Measurements from ENCODE around the gene PLA2G4E. TPM values are rescaled to one million over a fixed set of nuclear protein-coding genes. Genes with fewer than 3 reads are reported as not detected.

Gene PLA2G4E
- total RNA-seq, 1 donor from 2014 or later = not detected

DNA sequence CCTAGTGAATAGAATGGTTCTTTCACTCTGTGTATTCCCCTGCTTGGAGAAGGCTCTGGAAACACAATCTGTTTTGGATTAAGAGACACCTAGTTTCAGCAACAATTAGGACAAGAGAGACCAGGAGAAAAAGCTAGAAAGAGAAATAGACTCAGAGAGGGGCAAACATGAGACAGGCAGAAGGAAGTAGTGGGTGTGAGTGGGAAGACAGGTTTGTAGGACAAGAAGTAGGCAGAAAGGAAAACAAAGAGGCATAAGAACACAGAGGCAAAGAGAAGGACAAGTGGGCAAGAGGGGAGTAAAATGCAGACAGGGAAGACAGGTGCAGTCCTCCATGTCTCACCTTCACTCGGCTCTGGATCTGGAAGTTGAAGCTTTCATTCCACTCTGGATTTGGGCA, 13.5 kb downstream of the PLA2G4E start:
- Mint-ChIP-seq H3K27me3 (ENCODE audit: insufficient read depth) (peaks cover 5% of the 10 kb centered on the region), H3K9me3 (no peaks in the 10 kb centered on the region), H3K27ac (peak overlapping the region; percentile 7), H3K4me1 (ENCODE audit: low read depth) (peaks cover 32% of the 10 kb centered on the region), H3K36me3 (ENCODE audit: low read depth) (no peaks in the 10 kb centered on the region), H3K4me3 (no peak overlapping the region)
- DNase-seq (ENCODE audit: low spot score) = no peak
- intact Hi-C loops (cut with micrococcal nuclease) = no loop called here

DNA sequence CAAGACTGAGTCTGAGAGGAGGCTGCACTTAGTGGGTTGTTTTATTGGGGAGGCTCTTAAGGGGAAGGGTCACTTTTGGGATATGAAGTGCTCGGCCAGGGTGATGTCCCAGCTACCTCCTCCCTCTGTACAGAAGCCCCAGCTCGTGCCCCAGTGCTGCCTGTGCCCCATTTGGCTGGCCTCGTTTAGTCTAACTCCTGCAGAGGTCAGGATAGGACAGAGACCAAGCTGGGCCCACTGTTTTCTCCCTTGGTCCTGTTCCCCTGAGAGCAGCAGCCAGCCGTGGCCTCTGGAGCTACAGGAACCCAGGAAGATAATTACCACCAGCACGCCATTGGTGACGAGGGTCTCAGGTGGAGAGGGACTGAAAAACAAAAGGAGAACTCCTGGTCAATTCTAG, 18.5 kb downstream of the PLA2G4E start:
- Mint-ChIP-seq H3K27me3 (ENCODE audit: insufficient read depth) (peaks cover 10% of the 10 kb centered on the region), H3K4me3 (no peak overlapping the region), H3K27ac (no peak overlapping the region), H3K9me3 (no peaks in the 10 kb centered on the region), H3K36me3 (ENCODE audit: low read depth) (no peaks in the 10 kb centered on the region), H3K4me1 (ENCODE audit: low read depth) (peaks cover 9% of the 10 kb centered on the region)
- no peak for DNase-seq (ENCODE audit: low spot score)
- intact Hi-C loops (cut with micrococcal nuclease) = no loop called here

DNA sequence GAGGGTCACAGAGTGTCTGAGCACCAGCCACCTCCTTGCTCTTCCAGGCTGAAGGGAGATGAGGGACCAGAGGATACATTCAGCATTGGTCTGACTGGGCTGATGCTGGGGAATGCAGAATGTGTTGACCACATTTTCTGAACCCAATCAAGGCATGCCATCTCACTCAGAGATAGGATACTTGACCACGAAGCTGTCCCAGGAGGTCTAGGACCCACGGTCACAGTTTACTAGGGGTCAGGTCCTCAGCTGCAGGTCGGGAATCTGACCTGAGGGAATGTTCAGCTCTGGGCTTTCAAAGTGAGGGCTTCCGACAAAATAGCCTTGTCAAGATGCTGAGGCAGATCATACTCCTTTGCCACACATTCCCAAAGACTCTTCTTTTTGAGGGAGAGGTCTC, 19.6 kb downstream of the PLA2G4E start:
- H3K9me3 Mint-ChIP-seq = no peaks in the 10 kb centered on the region
- H3K27ac Mint-ChIP-seq = no peak overlapping the region
- DNase-seq (ENCODE audit: low spot score) = no peak
- peaks cover 9% of the 10 kb centered on the region for H3K27me3 Mint-ChIP-seq (ENCODE audit: insufficient read depth)
- no peaks in the 10 kb centered on the region for H3K36me3 Mint-ChIP-seq (ENCODE audit: low read depth)
- intact Hi-C loops (cut with micrococcal nuclease) = no loop called here
- H3K4me1 Mint-ChIP-seq (ENCODE audit: low read depth) = peaks cover 4% of the 10 kb centered on the region
- no peak overlapping the region for H3K4me3 Mint-ChIP-seq

DNA sequence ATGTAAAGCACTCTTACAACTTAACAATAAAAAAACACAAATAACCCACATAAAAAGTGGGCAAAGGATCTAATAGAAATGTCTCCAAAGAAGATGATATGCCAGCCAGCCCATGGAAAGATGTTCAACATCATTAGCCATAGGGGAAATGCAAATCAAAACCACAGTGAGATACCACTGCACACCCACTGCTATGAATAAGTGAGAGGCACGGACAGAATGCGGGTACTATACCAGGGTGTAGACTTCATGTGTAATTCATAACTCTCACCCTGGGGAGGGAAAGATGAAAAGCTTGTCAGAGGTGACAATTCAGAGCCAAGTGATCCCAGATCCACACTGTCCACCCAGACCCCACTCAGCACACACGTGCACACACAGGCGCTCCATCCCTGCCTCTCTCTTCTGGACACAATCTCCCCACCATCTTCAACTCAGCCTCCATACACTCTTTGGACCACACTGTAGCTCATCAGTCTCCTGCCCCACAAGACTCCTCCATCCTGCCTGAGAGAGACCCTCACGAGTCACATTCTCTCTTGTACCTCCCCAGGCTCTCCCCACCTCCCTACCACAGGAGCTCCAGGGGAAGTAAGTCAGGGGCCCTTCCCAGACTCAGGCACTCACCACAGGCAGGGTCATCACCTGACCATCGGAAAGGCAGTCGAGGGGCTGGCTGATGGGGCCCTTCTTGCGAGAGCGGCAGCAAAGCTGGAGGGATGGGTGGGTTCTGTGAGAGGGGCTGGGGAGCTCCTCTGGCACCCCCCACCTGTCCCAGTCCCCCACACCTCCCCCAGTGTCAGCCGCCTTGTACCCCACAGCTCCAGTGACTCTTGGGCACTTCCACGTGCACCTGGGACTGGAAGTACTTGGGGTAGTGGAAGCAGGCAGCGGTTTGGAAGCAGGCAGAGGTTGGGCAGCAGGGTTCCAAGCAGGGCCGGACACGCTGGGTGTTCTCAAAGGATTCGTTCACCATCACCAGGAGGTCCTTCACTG, 21.3 kb downstream of the PLA2G4E start:
- Mint-ChIP-seq H3K9me3 (no peaks in the 10 kb centered on the region), H3K4me1 (ENCODE audit: low read depth) (peaks cover 4% of the 10 kb centered on the region), H3K36me3 (ENCODE audit: low read depth) (no peaks in the 10 kb centered on the region), H3K27ac (no peak overlapping the region), H3K4me3 (no peak overlapping the region), H3K27me3 (ENCODE audit: insufficient read depth) (peaks cover 9% of the 10 kb centered on the region)
- intact Hi-C loops (cut with micrococcal nuclease) = no loop called here
- DNase-seq (ENCODE audit: low spot score) = no peak

DNA sequence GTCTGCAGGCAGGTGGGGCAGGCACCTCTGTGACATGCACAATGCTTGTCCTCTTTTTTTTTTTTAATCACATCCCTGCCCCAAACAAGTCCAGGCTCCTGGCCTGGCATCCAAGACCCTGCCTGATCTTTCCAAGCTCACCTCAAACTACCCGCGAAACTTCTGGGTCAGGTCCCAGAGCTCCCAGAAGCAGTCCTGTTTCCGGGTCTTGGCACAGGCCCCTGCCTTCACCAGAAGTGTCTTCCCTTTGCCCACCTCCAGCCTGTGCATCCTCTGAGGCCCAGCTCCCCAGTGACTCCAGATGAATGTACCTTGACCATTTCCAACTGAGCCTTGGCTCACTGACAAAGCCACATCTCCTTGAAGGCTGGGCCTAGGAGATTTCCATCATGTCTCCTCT, 23.0 kb downstream of the PLA2G4E start:
- Mint-ChIP-seq H3K4me3 (no peak overlapping the region), H3K27me3 (ENCODE audit: insufficient read depth) (peaks cover 8% of the 10 kb centered on the region), H3K9me3 (no peaks in the 10 kb centered on the region), H3K27ac (no peak overlapping the region), H3K36me3 (ENCODE audit: low read depth) (no peaks in the 10 kb centered on the region), H3K4me1 (ENCODE audit: low read depth) (peaks cover 4% of the 10 kb centered on the region)
- DNase-seq (ENCODE audit: low spot score) = no peak
- intact Hi-C loops (cut with micrococcal nuclease) = no loop called here

DNA sequence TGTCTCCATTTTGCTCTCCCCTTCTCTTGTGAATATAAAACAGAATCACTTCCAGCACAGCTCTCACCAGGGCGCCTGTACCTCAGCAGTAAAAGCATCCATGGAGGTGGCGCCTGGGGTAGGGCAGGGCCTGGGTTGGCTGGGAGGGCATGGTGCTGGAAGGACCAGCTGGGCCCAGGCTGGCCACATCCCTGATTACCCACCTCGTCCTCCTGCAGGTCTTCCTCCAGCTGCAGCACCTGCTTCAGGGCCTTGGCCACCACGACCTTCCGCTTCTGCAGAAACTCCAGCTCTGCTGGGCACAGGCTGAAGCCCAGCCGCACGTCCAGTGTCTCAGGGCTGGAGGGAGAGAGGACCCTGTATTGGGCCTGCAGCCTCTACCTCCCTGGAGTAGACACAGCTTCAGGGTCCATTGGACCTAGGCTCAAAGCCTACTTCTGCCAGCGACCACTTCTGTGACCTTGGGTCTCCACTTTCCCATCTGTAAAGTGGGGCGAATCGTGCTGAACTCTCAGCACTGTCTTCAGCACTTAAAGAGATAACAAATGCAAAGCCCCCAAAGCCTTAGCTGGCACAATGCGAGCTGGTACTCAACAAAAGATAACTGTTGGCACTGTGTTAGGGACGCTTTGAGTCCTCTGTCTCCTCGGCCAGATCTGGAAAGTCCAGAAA, 23.8 kb downstream of the PLA2G4E start:
- H3K4me3 Mint-ChIP-seq = no peak overlapping the region
- H3K27me3 Mint-ChIP-seq (ENCODE audit: insufficient read depth) = peaks cover 6% of the 10 kb centered on the region
- no peak for DNase-seq (ENCODE audit: low spot score)
- peaks cover 4% of the 10 kb centered on the region for H3K4me1 Mint-ChIP-seq (ENCODE audit: low read depth)
- H3K9me3 Mint-ChIP-seq = no peaks in the 10 kb centered on the region
- intact Hi-C loops (cut with micrococcal nuclease) = no loop called here
- H3K27ac Mint-ChIP-seq = no peak overlapping the region
- H3K36me3 Mint-ChIP-seq (ENCODE audit: low read depth) = no peaks in the 10 kb centered on the region

DNA sequence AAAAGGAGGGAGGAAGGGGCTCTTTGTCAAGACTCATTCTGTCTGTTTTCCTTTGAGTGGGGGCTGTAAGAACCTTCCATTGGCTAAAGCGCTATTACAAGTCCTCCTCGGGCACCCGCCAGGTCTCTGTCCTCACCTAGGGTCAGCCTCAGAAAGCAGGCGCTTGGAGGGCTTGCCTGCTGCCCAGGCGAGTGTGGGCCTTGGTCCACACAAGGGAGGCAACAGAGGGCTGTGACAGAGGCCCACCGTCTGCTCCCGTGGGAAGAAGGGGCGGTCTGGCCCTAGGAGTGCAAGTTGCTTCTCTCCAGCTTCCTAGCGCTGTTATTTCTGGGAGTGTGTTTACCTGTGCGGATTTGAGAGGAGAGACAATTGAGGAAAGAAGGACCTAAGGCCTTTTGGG, 24.5 kb downstream of the PLA2G4E start:
- peaks cover 4% of the 10 kb centered on the region for H3K4me1 Mint-ChIP-seq (ENCODE audit: low read depth)
- intact Hi-C loops (cut with micrococcal nuclease) = no loop called here
- no peak overlapping the region for H3K4me3 Mint-ChIP-seq
- H3K9me3 Mint-ChIP-seq = no peaks in the 10 kb centered on the region
- DNase-seq (ENCODE audit: low spot score) = no peak
- H3K36me3 Mint-ChIP-seq (ENCODE audit: low read depth) = no peaks in the 10 kb centered on the region
- peaks cover 6% of the 10 kb centered on the region for H3K27me3 Mint-ChIP-seq (ENCODE audit: insufficient read depth)
- H3K27ac Mint-ChIP-seq = no peak overlapping the region

DNA sequence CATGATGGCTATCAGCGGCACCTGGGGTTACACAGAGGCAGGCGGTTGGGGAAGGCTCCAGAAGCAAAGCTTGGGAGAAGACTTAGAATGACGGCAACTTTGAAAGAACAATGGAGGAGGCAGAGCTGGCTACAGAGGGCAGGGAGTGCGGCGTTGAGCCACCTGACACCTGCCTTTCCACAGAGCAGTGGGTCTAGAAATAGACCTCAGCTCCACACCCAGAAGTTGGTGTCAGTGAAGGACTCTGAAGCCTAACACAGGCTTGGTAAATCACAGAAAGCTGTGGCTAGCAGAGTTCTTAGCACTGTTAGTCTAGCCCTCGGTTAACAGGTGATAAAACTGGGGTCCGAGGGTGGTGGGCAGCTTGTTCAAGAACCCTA, 25.4 kb downstream of the PLA2G4E start:
- H3K4me3 Mint-ChIP-seq = no peak overlapping the region
- H3K27me3 Mint-ChIP-seq (ENCODE audit: insufficient read depth) = peaks cover 6% of the 10 kb centered on the region
- H3K36me3 Mint-ChIP-seq (ENCODE audit: low read depth) = no peaks in the 10 kb centered on the region
- H3K9me3 Mint-ChIP-seq = no peaks in the 10 kb centered on the region
- intact Hi-C loops (cut with micrococcal nuclease) = no loop called here
- DNase-seq (ENCODE audit: low spot score) = no peak
- no peak overlapping the region for H3K27ac Mint-ChIP-seq
- peaks cover 4% of the 10 kb centered on the region for H3K4me1 Mint-ChIP-seq (ENCODE audit: low read depth)

DNA sequence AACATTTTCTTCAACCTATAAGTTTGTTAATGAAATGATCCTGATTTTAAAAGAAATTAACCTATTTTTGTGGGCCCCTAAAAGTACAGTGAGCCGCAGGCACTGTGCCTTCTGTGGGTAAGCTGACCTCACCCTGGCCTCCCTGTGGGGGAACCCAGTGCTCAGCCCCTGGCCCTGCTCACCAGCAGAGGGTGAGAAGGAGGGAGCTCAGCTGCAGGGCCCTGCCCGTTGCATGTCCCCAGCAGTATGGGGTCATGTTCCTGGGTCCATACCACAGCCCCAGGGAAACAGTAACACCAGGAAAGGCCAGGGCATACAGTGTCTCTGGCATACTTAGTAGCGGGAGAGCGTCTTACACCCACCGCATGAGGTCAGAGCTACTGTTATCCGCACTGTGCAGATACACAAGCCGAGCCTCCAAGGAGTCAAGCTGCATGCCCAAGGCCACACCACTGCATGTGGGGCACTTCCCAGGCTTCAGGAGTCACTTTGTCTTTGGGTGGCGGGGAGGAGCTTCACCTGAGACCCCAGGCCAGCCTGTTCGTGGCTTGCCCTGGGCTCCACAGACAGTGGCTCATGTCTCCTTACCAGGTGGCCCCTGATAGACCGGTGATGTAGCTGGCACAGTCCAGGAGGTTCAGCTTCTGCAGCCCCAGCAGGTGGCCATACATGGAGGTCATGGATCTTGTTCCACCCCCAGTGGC, 25.9 kb downstream of the PLA2G4E start:
- DNase-seq (ENCODE audit: low spot score) = no peak
- H3K27ac Mint-ChIP-seq = no peak overlapping the region
- no peaks in the 10 kb centered on the region for H3K9me3 Mint-ChIP-seq
- no peak overlapping the region for H3K4me3 Mint-ChIP-seq
- peaks cover 4% of the 10 kb centered on the region for H3K4me1 Mint-ChIP-seq (ENCODE audit: low read depth)
- peaks cover 6% of the 10 kb centered on the region for H3K27me3 Mint-ChIP-seq (ENCODE audit: insufficient read depth)
- no peaks in the 10 kb centered on the region for H3K36me3 Mint-ChIP-seq (ENCODE audit: low read depth)
- intact Hi-C loops (cut with micrococcal nuclease) = no loop called here

DNA sequence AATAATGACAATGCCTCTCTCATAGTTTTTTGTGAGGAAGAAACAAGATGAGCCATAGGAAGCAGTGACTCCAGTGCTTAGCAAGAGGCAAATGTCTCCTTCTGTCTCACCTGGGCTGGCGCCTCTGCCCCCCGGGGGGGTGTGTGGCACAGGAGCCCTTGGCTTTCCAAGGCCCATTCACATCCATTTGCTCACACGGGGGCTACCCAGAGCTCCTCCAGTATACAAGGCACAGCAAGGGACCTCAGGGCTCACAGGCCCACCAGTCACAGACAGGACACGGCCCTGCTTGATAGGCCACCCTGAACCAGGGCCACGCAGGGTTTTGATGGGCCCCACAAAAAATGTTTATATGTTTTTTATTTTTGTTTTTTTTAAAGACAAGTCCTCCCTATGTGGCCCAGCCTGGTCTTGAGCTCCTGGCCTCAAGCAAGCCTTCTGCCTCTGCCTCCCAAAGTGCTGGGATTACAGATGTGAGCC, 26.6 kb downstream of the PLA2G4E start:
- intact Hi-C loops (cut with micrococcal nuclease) = no loop called here
- Mint-ChIP-seq H3K4me3 (no peak overlapping the region), H3K9me3 (no peaks in the 10 kb centered on the region), H3K36me3 (ENCODE audit: low read depth) (no peaks in the 10 kb centered on the region), H3K4me1 (ENCODE audit: low read depth) (peaks cover 2% of the 10 kb centered on the region), H3K27ac (no peak overlapping the region), H3K27me3 (ENCODE audit: insufficient read depth) (peaks cover 6% of the 10 kb centered on the region)
- no peak for DNase-seq (ENCODE audit: low spot score)

DNA sequence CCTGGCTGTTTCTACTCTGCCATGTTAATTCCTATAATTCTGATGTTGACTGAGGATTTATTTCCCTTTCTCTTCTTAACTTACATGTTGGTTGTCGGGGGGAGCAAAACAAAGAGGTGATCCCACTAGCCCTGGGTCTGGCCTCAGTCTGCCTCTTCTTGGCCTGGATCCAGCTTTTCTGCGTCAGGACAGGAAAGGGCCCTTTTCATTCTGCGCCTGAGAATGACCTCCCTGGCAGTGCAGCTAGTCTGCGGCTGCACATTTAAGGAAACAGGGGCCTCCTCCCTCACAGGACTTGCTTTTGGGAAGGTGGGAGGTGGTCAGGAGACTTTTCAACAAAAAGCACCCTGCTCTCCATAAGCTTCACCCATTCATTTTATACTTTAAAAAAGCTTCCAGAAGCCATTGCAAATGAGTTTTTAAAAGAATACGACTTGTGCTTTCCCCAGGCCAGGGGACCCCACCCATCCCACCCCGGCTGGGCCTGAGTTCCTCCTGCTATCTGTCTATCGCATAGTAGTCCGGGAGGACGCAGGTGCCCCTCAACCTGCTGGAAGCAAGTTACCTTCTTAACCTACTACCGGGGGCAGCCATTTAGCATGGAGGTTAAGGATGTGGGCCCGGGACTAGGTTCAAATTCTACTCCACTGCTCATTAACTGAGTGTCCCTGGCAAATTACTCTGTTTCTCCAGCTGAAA, 27.2 kb downstream of the PLA2G4E start:
- no peak for DNase-seq (ENCODE audit: low spot score)
- Mint-ChIP-seq H3K4me1 (ENCODE audit: low read depth) (peaks cover 2% of the 10 kb centered on the region), H3K4me3 (no peak overlapping the region), H3K27ac (no peak overlapping the region), H3K27me3 (ENCODE audit: insufficient read depth) (peaks cover 5% of the 10 kb centered on the region), H3K9me3 (no peaks in the 10 kb centered on the region), H3K36me3 (ENCODE audit: low read depth) (no peaks in the 10 kb centered on the region)
- intact Hi-C loops (cut with micrococcal nuclease) = no loop called here

DNA sequence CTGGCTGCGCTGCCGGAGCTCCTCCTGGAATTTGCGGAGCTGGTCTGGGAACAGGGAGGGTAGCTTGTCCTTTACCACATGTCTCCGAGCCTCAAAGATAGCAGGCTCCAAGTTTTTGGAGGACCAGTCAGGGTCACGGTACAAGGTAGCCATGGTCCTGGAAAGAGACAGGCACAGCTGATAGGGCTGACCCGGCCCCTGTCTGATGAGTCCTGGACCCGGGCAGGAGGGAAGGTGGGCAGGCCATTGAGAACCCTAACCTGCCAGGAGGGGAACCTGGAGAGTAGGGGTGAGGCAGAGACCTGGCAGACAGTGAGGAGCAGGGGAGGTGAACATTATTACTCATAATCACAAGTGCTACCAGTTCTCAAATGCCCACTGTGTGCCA, 28.0 kb downstream of the PLA2G4E start:
- Mint-ChIP-seq H3K4me1 (ENCODE audit: low read depth) (peaks cover 5% of the 10 kb centered on the region), H3K9me3 (no peaks in the 10 kb centered on the region), H3K36me3 (ENCODE audit: low read depth) (no peaks in the 10 kb centered on the region), H3K27ac (no peak overlapping the region), H3K4me3 (no peak overlapping the region), H3K27me3 (ENCODE audit: insufficient read depth) (no peaks in the 10 kb centered on the region)
- no peak for DNase-seq (ENCODE audit: low spot score)
- intact Hi-C loops (cut with micrococcal nuclease) = no loop called here

All from activated T-helper 1 cell treated with anti-CD3 and anti-CD28 coated beads, Interleukin-12 subunit alpha, Interleukin-12 subunit beta, Interleukin-2, Interleukin-4 antibody, amounts not matched to agents 30 ng/mL and 10 ng/mL and 1 ng/mL, durations not matched to agents 14 hours and 24 hours and 36 hours (primary cell).